Psoas muscle (tissue), 8 donors: ENCODE measurements around the gene GPA33. TPM values are rescaled to one million over a fixed set of nuclear protein-coding genes. Genes with fewer than 3 reads are reported as not detected.
"Not testable (repeated sequence)": the region's sequence is repeated elsewhere in the genome, so short reads cannot be mapped to it uniquely, and the experiment has no call there.

ENCODE experiments used
- ATAC-seq, 4 donors: fragments of 200-7000 bp; cut with Tn5 transposase; one replicate each; pipeline ENCODE4 v1.9.1; 2020; ENCODE audit warnings: moderate library complexity in 3 of 4, mild to moderate bottlenecking in 2 of 4
- DNase-seq, 2 donors: peaks; one replicate each; pipeline ENCODE4 v3.0.0-alpha.2; 2020
- H3K27ac ChIP-seq: fragments of 200-600 bp; one replicate; pipeline ENCODE4 v1.8.0; 2022
- H3K27me3 ChIP-seq, 3 donors: fragments of 200-600 bp in 1 of 3; one replicate each; pipeline versions ENCODE4 v1.6.1 to v1.8.0; 2013 to 2022; ENCODE audit warnings: low read length in 2 of 3, mild to moderate bottlenecking in 2 of 3, moderate library complexity in 1 of 3; ENCODE audit not compliant: insufficient read depth in 3 of 3
- H3K36me3 ChIP-seq, 2 donors: fragments of 200-600 bp in 1 of 2; one replicate each; pipeline versions ENCODE4 v1.6.1 to v1.8.0; 2013 to 2022; ENCODE audit warnings: low read depth in 1 of 2, mild to moderate bottlenecking in 1 of 2, moderate library complexity in 1 of 2; ENCODE audit not compliant: insufficient read depth in 1 of 2
- H3K4me1 ChIP-seq: fragments of 200-600 bp; one replicate; pipeline ENCODE4 v1.8.0; 2022
- H3K4me3 ChIP-seq: fragments of 200-600 bp; one replicate; pipeline ENCODE4 v1.8.0; 2022; ENCODE audit warnings: mild to moderate bottlenecking
- H3K9me3 ChIP-seq: fragments of 200-600 bp; one replicate; pipeline ENCODE4 v1.8.0; 2022
- CTCF ChIP-seq: fragments of 200-600 bp; IDR thresholded peaks from one replicate; pipeline ENCODE4 v1.8.0; 2022; ENCODE audit warnings: antibody characterized with exemption
- WGBS, 3 donors: extraction: QIAGEN DNeasy Blood & Tissue Kit; methylation state at CpG; one replicate each; pipeline versions ENCODE4 v1.1.6 to v1.1.7; 2013; 5-methylcytosine and 5-hydroxymethylcytosine counted together
- intact Hi-C, 2 donors: fragments of 100-400 bp; cut with DNase I; formaldehyde crosslinking; loops; one replicate each; pipeline versions ENCODE4 v1.11.0 to v1.14.2; 2022
- polyA plus RNA-seq, 3 donors: library from polyadenylated mRNA; stranded (reverse); fragments of 200-250 nt; gene quantifications; one replicate each; pipeline ENCODE4 v1.2.3, GENCODE V29; 2013
- total RNA-seq, 4 donors: library from RNA; stranded (reverse); fragmentation: NEBNext Ultra II Directional in 2 of 4; extraction: Animal tissue kit (Norgen Biotek cat#: 25700) in 2 of 4; gene quantifications; one replicate each; pipeline versions ENCODE4 v1.2.1 to v1.2.4, GENCODE V29; 2021 to 2023
- donor health status: healthy with polysubstance abuse.
- donor health status: DM: no; HTN: no; CAD: no; lungs with moderate emphysema.
- donor health status: Bipolar disorder and iron deficiency.
- donor health status: healthy.
- donor health status: DM: yes; HTN: yes; CAD: no.
- donor health status: DM: no; HTN: no; CAD: no.
- donor health status: DM: no; HTN: no; CAD: no.
- donor health status: DM: yes; HTN: yes; CAD: no.

Gene GPA33
- total and polyA plus RNA-seq, 7 donors = 0.06 to 2.2 (median 0.12) TPM; not detected in 2

GRCh38 chr1:167051907-167052306, 38.3 kb downstream of the GPA33 start:
- ATAC-seq = no peak
- DNase-seq = no peak
- Histone ChIP-seq H3K27ac (no peak overlapping the region), H3K36me3 (no peaks in the 10 kb centered on the region), H3K27me3 (no peaks in the 10 kb centered on the region), H3K9me3 (no peaks in the 10 kb centered on the region), H3K4me3 (no peak overlapping the region), H3K4me1 (no peaks in the 10 kb centered on the region)
- 95 to 99% (median 97%) methylated on average over 5 of the region's 5 CpGs for WGBS, 3 donors
- intact Hi-C loops = loop anchor here in 1 of 2 donors (5.0 kb wide), 1 partner anchor 75 kb away; the partner anchor contains the start of gene ILDR2
- TF ChIP-seq CTCF = no peak

- ATAC-seq (peak; percentile 67 to 84 (median 76)), DNase-seq (peak; percentile 41 to 64)
- Histone ChIP-seq H3K4me3 (peak overlapping the region; percentile 67), H3K27ac (no peak overlapping the region), H3K4me1 (no peaks in the 10 kb centered on the region), H3K36me3 (no peaks in the 10 kb centered on the region), H3K27me3 (no peaks in the 10 kb centered on the region), H3K9me3 (no peaks in the 10 kb centered on the region)
- TF ChIP-seq CTCF = no peak
- intact Hi-C loops = no loop called here
- 10 to 19% (median 12%) methylated on average over 21 of the region's 21 CpGs for WGBS, 3 donors
These were observed 46.3 kb downstream of the GPA33 start for GRCh38 chr1:167043752-167044488.

- intact Hi-C loops = no loop called here
- no peak overlapping the region for H3K4me3 ChIP-seq
- H3K27me3 ChIP-seq = no peaks in the 10 kb centered on the region
- no peak for DNase-seq
- WGBS, 3 donors = 39 to 49% (median 49%) methylated on average over 2 of the region's 2 CpGs
- no peak for ATAC-seq
- no peak overlapping the region for H3K27ac ChIP-seq
- no peaks in the 10 kb centered on the region for H3K9me3 ChIP-seq
- TF ChIP-seq CTCF = no peak
- no peaks in the 10 kb centered on the region for H3K4me1 ChIP-seq
- H3K36me3 ChIP-seq = no peaks in the 10 kb centered on the region
These were observed 56.5 kb downstream of the GPA33 start for GRCh38 chr1:167033646-167034045.

GRCh38 chr1:167029553-167029952, 60.6 kb downstream of the GPA33 start:
- WGBS, 3 donors = 94 to 95% (median 94%) methylated on average over 27 of the region's 27 CpGs
- H3K36me3 ChIP-seq, H3K4me3 ChIP-seq, ATAC-seq, H3K9me3 ChIP-seq, intact Hi-C loops, DNase-seq, H3K27ac ChIP-seq, H3K4me1 ChIP-seq: not testable (repeated sequence)
- H3K27me3 ChIP-seq = peaks cover 0 to 15% (median 3%) of the 10 kb centered on the region in 3 donors

GRCh38 chr1:167022384-167022783, 67.8 kb downstream of the GPA33 start:
- Histone ChIP-seq H3K36me3 (no peaks in the 10 kb centered on the region), H3K4me3 (no peak overlapping the region), H3K9me3 (no peaks in the 10 kb centered on the region), H3K27ac (no peak overlapping the region), H3K27me3 (peaks cover 0 to 11% (median 3%) of the 10 kb centered on the region in 3 donors), H3K4me1 (no peaks in the 10 kb centered on the region)
- ATAC-seq (no peak), DNase-seq (no peak)
- TF ChIP-seq CTCF = no peak
- intact Hi-C loops = no loop called here
- WGBS, 3 donors = 88 to 96% (median 92%) methylated on average over 1 of the region's 1 CpG
